Duodenal mucosa (tissue), 2 donors: ENCODE results near the gene ANKRD16.
"Not testable (repeated sequence)": the region's sequence is repeated elsewhere in the genome, so short reads cannot be mapped to it uniquely, and the experiment has no call there.

Experiments used
- H3K27ac ChIP-seq: one replicate; pipeline ENCODE4 v1.7.0; 2013; ENCODE audit warnings: low read depth, low read length
- H3K27me3 ChIP-seq, 2 donors: one replicate each; pipeline ENCODE4 v1.7.0; 2013; ENCODE audit warnings: low read length in 2 of 2, control low read depth in 1 of 2; ENCODE audit not compliant: insufficient read depth in 2 of 2, control insufficient read depth in 1 of 2
- H3K36me3 ChIP-seq, 2 donors: one replicate each; pipeline ENCODE4 v1.7.0; 2013; ENCODE audit warnings: low read length in 2 of 2, control low read depth in 1 of 2; ENCODE audit not compliant: insufficient read depth in 2 of 2, control insufficient read depth in 1 of 2
- H3K4me1 ChIP-seq, 2 donors: one replicate each; pipeline ENCODE4 v1.7.0; 2013; ENCODE audit warnings: low read length in 2 of 2, control low read depth in 1 of 2; ENCODE audit not compliant: insufficient read depth in 2 of 2, control insufficient read depth in 1 of 2
- H3K4me3 ChIP-seq, 2 donors: one replicate each; pipeline ENCODE4 v1.7.0; 2013; ENCODE audit warnings: low read length in 2 of 2, low read depth in 1 of 2
- H3K9ac ChIP-seq, 2 donors: one replicate each; pipeline ENCODE4 v1.7.0; 2013; ENCODE audit warnings: low read length in 2 of 2, low read depth in 1 of 2
- H3K9me3 ChIP-seq, 2 donors: one replicate each; pipeline ENCODE4 v1.7.0; 2013; ENCODE audit warnings: low read length in 2 of 2, control low read depth in 1 of 2; ENCODE audit not compliant: control insufficient read depth in 1 of 2

The ANKRD16 gene

DNA sequence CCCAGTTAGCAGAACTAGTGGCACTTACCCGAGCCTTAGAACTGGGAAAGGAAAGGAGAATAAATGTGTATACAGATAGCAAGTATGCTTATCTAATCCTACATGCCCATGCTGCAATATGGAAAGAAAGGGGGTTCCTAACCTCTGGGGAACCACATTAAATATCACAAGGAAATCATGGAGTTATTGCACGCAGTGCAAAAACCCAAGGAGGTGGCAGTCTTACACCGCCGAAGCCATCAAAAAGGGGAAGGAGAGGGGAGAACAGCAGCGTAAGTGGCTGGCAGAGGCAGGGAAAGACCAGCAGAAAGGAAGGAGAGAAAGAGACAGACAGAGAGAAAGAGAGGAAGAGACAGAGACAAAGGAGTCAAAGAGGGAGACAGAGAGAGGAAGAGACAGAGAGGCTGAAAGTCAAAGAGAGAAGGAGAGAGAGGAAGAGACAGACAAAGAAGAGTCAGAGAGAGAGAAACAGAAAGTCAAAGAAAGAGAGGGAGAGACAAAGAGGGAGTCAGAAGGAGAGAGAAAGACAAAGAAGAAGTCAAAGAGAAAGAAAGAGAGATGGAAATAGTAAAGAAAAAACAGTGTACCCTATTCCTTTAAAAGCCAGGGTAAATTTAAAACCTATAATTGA lies 23.1 kb downstream of the ANKRD16 start:
- H3K36me3 ChIP-seq, H3K4me1 ChIP-seq, H3K27ac ChIP-seq, H3K9ac ChIP-seq, H3K27me3 ChIP-seq, H3K4me3 ChIP-seq, H3K9me3 ChIP-seq: not testable (repeated sequence)

DNA sequence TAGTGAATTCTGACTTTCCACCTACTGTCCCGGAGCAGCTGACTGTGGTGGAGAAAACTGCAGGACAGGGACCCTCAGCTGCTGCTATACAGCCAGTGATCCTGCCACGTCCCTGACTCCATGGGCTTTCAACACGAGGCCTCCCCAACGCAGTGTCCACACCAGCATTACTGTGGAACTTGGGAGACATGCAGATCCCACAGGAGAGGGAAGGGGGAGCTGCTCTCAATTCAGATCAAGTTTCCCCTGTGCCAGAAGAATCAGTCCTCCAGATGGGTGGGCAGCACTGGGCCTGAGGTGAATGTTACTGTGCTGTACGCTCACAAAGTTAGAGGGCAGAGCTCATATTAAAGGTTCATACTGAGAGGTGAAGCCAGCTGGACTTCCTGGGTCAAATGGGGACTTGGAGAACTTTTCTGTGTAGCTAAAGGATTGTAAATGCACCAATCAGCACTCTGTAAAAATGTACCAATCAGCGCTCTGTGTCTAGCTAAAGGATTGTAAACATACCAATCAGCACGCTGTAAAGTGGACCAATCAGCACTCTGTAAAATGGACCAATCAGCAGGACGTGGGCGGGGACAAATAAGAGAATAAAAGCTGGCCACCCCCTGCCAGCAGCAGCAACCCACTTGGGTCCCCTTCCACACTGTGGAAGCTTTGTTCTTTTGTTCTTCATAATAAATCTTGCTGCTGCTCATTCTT lies 26.6 kb downstream of the ANKRD16 start:
- not testable (repeated sequence) for H3K27ac ChIP-seq, H3K4me1 ChIP-seq, H3K4me3 ChIP-seq, H3K9me3 ChIP-seq, H3K36me3 ChIP-seq, H3K9ac ChIP-seq, H3K27me3 ChIP-seq

GRCh38 chr10:5862360-5862961 lies 27.2 kb downstream of the ANKRD16 start:
- Histone ChIP-seq H3K36me3 (peaks cover 0 to 3% of the 10 kb centered on the region in 2 donors), H3K4me1 (no peaks in the 10 kb centered on the region), H3K4me3 (no peak overlapping the region), H3K9me3 (no peaks in the 10 kb centered on the region), H3K9ac (no peak overlapping the region), H3K27ac (no peak overlapping the region), H3K27me3 (no peaks in the 10 kb centered on the region)

- H3K9ac ChIP-seq, result no peak overlapping the region
- H3K27ac ChIP-seq, result no peak overlapping the region
- H3K27me3 ChIP-seq, result no peaks in the 10 kb centered on the region
These were observed 29.6 kb downstream of the ANKRD16 start for GRCh38 chr10:5860066-5860465.

GRCh38 chr10:5858811-5859210 lies 30.9 kb downstream of the ANKRD16 start:
- Histone ChIP-seq H3K27me3 (no peaks in the 10 kb centered on the region), H3K9me3 (no peaks in the 10 kb centered on the region), H3K36me3 (peaks cover 0 to 3% of the 10 kb centered on the region in 2 donors), H3K9ac (no peak overlapping the region), H3K4me1 (no peaks in the 10 kb centered on the region), H3K27ac (no peak overlapping the region), H3K4me3 (no peak overlapping the region)

More at GRCh38 chr10:5860066-5860465, 29.6 kb downstream of the ANKRD16 start:
- no peak overlapping the region for H3K4me3 ChIP-seq
- H3K4me1 ChIP-seq, result no peaks in the 10 kb centered on the region
- peaks cover 0 to 3% of the 10 kb centered on the region in 2 donors for H3K36me3 ChIP-seq
- no peaks in the 10 kb centered on the region for H3K9me3 ChIP-seq

GRCh38 chr10:5856701-5857004 lies 33.0 kb downstream of the ANKRD16 start:
- H3K4me1 ChIP-seq, result no peaks in the 10 kb centered on the region
- no peaks in the 10 kb centered on the region for H3K36me3 ChIP-seq
- no peaks in the 10 kb centered on the region for H3K27me3 ChIP-seq
- H3K27ac ChIP-seq, result no peak overlapping the region
- no peak overlapping the region for H3K4me3 ChIP-seq
- H3K9me3 ChIP-seq, result no peaks in the 10 kb centered on the region
- no peak overlapping the region for H3K9ac ChIP-seq

DNA sequence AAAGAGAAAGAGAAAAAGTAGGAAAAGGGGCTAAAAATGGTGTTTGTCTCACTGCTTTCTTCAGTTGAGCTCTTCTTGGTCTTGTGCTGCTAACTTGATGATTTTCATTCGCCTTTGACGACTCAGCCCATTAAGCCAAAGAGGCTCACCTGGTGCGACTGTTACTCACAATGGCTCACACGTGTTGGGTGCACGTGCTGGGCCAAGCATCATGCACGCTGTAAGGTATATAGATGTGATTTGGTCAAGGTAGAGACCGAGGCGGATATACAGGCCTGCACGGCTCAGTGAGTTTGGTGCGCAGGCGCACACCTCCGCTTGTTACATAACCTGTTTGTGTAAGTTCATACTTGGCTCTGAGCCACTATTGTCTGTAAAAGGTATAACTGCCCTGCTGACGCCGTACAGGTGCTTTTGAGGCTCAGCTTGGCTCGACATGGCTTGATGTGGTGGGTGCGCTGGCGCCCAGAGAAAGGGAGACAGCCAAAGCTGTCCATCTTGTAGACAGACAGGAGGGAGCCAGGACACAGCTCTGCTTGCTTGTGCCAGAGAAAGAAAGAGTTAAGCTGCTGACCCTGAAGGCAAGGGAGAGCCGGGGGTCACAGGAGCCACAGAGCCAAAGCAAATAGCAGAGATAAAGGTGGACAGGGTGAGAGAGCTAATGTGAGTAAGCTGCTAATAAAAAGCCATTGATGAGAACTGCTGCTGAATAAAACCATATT lies 33.6 kb downstream of the ANKRD16 start:
- H3K4me1 ChIP-seq, result no peaks in the 10 kb centered on the region
- H3K27ac ChIP-seq, result no peak overlapping the region

GRCh38 chr10:5854131-5854475 lies 35.6 kb downstream of the ANKRD16 start:
- Histone ChIP-seq H3K27ac (no peak overlapping the region), H3K4me3 (no peak overlapping the region), H3K9ac (no peak overlapping the region), H3K27me3 (no peaks in the 10 kb centered on the region), H3K4me1 (no peaks in the 10 kb centered on the region), H3K9me3 (no peaks in the 10 kb centered on the region), H3K36me3 (no peaks in the 10 kb centered on the region)

More for the DNA sequence above, 33.6 kb downstream of the ANKRD16 start:
- no peaks in the 10 kb centered on the region for H3K9me3 ChIP-seq
- no peaks in the 10 kb centered on the region for H3K27me3 ChIP-seq
- H3K9ac ChIP-seq, result no peak overlapping the region
- no peak overlapping the region for H3K4me3 ChIP-seq
- no peaks in the 10 kb centered on the region for H3K36me3 ChIP-seq

- H3K27ac ChIP-seq, H3K36me3 ChIP-seq, H3K9ac ChIP-seq, H3K4me3 ChIP-seq, H3K4me1 ChIP-seq, H3K9me3 ChIP-seq, H3K27me3 ChIP-seq: not testable (repeated sequence)
These were observed 43.0 kb downstream of the ANKRD16 start for GRCh38 chr10:5846667-5847066.

- Histone ChIP-seq H3K9me3 (no peaks in the 10 kb centered on the region), H3K4me1 (peaks cover 0 to 7% of the 10 kb centered on the region in 2 donors), H3K27me3 (no peaks in the 10 kb centered on the region), H3K9ac (no peak overlapping the region), H3K27ac (no peak overlapping the region), H3K4me3 (no peak overlapping the region), H3K36me3 (no peaks in the 10 kb centered on the region)
These were observed 45.2 kb downstream of the ANKRD16 start for GRCh38 chr10:5844345-5845055.
